HL-60 (cell line): ENCODE data around the gene ZNF142.

ENCODE experiments used
- CTCF ChIP-seq: IDR thresholded peaks from one replicate; pipeline ENCODE4 v1.5.1; 2011; ENCODE audit warnings: low read length, control low read depth, inconsistent platforms; ENCODE audit not compliant: insufficient read depth
- GABPA ChIP-seq: IDR thresholded peaks from 2 replicates; pipeline ENCODE4 v1.6.1; 2012; ENCODE audit warnings: low read depth
- POLR2AphosphoS5 ChIP-seq: IDR thresholded peaks from 2 replicates; pipeline ENCODE4 v1.6.1; 2012; ENCODE audit warnings: low read depth
- REST ChIP-seq: IDR thresholded peaks from 2 replicates; pipeline ENCODE4 v1.6.1; 2012; ENCODE audit warnings: low read depth; ENCODE audit not compliant: insufficient replicate concordance
- SPI1 ChIP-seq: IDR thresholded peaks from 2 replicates; pipeline ENCODE4 v1.6.1; 2012; ENCODE audit warnings: low read depth, mild to moderate bottlenecking, borderline replicate concordance

GRCh38 chr2:218623366-218623705 is 36.1 kb downstream of the ZNF142 start:
- TF ChIP-seq CTCF (no peak), POLR2AphosphoS5 (no peak), SPI1 (no peak), REST (no peak), GABPA (no peak)
